ENCODE measurements around the gene NINL.

NINL gene

DNA sequence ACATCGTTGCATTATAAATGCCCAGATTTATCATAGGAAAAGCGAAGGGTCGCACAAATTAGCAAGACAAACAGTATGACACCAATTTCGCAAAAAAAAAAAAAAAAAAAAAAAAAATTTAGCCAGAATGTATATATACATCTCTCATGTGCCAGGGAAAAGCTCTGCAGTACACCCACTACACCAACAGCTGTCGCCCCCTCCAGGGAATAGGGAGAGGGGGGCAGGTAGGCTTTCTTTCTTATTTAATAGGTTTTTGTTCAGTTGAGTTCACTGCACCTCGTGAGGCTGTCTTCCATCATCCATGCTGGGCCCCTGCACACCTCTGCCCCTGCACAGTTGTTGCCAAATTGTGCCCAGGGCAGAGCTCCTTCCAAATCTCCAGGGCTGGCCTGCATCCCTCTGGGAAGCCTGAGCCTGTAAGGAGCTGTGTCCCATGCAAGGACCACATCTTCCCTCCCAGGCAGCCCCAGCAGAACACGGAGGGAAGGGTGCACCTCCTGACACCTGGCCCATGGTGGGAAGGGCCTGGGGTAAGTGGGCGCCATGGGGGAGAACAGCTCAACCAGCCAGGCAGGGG lies 85.4 kb downstream of the NINL start:
- no peak for DNase-seq

DNA sequence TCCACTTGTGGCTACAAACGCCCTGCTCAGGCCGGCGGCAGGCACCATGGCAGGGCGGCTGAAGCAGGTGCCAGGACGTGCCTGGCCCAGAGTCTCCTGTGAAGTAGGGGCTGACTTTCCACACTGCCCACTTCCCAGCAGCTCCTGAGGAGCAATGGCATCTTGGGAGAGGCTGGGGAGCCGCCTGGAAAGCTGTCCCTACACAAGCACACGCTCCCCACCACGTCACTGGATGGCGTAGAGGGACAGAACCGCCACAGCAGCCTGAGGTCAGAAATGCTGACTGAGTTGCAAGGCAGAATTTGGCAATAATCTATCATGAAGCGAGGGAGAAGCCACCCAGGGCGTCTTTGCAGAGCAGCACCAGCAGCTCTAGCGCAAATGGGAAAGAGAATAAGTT lies 86.3 kb downstream of the NINL start:
- DNase-seq = no peak

DNA sequence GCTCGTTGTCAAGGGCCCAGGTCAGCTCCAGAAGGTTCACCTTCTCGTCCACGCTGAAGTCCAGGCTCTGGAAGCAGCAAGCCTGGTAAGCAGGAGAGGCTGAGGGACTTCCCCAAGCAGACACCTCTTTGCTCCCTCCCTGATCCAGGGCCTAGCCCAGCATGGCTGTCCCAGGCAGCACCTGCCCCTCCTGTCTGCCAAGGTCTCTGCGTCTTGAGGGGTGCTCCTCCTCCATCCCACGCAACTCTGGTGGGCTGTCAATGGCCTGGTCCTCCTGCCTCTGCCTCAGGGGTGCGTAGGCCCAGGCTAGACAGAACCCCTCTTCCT lies 87.1 kb downstream of the NINL start:
- no peak for DNase-seq

DNA sequence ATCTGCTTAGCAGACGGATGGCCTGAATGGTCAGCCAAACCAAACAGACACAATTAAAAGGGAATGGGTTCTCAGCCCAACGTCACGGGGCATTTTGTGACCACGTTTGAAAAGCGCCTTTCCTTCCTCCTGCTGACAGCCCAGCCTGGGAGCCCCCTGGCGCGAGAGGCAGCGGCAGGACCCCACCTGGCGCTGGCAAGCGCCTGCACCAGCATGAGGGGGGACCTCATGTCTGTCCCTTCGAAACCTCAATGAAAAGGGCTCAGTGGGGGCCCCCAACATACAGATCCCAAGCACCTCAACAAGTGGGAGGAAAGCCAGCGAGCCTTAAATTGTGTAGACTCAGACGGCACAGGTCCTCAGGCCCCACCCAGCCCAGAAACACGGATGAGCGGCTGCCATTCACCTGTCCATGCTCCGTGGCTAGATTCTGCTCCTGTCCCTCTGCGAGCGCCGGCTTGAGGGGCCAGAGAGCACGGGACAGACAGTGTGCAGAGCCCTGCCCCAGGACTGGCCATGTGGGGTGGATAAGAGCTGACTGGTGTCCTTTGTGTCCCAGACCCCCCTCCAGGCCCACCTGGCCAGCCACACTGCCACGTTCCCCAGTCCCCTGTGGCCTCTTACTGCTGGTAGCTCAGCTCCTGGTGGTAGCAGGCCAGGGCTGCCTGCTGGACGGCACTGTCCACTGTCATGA lies 87.6 kb downstream of the NINL start:
- no peak for DNase-seq

DNA sequence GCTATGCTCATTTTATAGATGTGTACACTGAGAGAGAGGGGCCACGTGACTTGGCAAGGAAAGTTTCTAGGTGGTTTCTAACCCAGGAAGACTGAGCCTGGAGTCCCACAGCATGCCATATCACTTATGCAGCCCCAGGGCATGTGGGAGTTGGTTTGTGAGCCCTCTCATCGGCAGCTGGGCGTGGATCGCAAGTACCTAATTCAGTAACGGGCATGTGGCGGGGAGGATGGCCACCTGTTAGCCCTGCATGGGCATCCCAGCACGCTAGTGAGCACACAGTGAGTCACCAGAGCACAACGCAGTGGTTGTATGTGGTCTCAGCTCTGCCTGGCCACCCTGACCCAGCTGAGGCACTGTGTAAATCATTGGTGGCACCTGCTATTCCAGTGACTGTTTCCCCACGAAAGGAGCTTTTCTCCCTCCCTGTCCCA lies 88.3 kb downstream of the NINL start:
- no peak for DNase-seq

DNA sequence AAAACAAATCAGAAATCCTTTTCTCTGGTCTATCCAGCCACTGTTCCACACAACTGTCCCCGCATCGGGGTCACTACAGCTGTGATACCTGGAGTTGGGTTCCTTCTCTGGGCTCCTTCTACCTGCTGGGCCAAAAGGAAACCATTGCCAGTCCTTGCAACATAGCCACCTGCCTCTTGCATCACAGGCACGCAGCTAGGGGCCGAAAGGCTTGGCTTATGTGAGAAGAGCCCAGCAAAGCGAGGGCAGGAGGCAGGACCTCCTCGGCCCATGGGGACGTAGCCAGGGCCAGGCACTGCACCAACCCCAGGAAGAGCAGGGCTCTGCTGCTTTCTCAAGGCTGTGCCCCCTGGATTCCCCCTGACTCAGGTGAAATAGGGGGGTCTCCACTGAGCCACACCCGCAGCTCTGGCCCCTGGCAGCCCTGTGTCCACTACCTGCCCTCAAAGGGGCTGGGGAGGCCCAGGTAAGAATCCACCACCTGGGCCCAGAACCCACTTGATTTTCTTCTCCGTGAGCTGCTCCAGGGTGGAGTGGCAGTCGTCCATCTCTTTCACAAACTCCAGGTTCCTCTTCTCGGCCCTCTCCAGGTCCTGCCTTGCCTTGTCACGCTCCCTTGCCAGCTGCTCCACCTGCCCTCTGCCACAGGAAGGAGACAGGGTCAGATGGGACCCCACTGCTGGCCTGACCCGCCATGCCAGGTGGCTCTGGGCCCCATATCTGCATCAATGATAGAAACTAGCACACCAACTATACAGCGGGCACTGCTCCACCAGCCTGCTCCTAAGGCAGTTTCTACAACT lies 89.0 kb downstream of the NINL start:
- no peak for DNase-seq

DNA sequence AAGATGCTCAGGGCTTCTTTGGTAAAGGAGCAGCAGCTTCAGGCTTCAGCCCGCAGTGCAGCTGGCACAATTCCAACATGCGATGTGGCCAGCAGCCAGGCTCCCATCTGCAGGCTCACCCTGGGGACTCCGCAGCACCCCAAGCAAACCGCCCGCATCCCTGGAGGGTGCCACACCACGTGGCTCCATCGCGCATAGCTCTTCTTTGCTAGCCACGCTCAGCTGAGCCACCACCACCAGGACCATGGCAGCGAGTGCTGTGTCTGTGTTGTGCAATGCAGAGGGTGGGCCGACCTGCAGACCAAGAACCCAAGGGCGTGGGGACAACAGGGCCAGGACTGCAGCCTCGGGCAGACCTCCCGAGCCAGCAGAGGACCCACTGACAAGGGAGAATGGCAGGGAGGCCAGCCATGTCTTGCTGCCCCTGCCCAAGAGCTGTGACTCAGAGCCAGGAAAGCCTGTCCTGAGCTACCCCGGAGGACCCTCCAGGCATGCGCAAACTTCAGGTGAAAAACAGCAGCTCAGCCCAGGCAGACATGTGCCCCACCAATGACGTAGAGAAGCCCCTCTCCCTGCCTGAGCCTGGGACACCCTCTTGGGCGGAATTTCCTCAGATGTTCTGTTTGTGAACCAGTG lies 90.0 kb downstream of the NINL start:
- no peak for DNase-seq

DNA sequence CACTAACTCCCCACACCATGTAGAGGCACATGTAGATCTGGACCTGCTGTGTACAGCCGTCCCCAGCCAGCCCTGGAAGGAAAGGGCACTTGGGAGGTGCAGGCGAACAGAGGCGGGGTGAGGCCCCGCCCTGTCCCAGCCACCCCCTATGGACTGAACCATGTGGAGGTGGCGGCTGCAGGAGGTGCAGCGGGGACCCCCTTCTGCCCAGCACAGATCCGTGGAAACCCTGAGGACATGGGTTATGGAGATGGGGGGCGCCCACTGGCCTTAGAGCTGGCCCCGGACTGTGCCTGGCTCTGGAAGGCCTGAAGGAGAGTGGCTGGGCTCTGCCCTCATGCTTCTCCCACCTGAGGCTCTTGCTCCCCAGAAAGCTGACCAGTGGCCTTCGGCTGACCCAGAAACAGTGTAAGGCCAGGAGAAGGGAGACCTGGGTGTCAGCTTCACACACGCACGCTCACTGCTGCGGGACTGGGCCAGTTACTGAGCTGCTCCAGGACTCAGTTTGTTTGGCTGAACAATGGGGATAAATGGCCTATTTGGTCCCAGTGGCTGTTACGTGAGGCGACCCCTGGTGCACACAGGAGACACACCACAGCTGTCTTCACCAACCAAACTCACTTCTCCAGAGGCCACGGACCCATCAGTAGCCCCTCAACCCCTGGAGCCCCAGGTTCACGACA lies 90.7 kb downstream of the NINL start:
- DNase-seq = no peak

DNA sequence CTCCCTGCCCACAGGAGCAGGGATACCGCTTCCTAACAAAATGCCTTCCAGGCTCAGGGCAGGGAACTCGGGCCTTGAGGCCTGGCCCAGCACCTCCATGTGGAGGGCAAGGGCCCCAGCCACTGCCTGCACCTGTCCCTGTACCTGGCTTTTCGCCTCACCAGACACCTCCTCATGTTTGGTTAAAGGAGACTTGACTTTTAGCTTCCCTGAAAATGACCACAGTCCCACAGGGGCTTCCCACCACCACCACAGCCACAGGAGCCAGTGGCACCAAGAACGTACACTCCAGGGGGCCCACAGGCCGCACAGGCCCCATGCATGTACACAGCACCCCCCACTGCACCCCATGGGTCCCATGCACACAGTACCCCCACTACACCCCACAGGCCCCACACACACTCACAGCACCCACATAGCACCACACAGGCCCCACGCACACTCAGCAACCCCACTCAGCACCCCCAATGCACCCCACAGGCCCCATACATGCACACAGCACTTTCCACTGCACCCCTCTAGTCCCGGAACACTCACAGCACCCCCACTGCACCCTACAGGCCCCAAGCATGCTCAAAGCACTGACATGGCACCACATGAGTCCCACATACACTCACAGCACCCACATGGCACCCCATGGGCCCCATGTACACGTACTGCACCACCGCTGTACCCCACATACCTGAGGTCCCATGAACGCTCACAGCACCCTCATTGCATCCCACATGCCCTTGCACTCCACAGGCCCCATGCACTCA lies 91.4 kb downstream of the NINL start:
- DNase-seq = no peak

DNA sequence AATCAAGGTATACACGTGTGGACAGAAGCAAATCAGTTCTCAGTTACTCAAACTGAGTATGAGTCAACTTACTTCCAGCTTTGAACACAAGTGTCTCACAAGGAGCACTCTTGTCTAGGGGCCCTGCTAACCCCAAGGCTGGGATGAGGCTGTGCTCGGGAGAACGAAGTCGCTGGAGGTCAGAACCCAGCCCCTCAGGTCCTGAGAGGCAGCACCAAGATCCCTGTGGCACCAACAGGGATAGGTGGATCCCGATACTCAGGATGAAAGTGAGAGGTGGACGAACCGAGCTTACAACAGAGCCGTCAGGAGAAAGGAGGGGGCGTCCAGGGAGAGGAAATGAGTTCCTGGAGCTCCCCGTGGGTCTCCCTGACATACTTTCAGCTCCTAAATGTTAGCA lies 92.2 kb downstream of the NINL start:
- no peak for DNase-seq

DNA sequence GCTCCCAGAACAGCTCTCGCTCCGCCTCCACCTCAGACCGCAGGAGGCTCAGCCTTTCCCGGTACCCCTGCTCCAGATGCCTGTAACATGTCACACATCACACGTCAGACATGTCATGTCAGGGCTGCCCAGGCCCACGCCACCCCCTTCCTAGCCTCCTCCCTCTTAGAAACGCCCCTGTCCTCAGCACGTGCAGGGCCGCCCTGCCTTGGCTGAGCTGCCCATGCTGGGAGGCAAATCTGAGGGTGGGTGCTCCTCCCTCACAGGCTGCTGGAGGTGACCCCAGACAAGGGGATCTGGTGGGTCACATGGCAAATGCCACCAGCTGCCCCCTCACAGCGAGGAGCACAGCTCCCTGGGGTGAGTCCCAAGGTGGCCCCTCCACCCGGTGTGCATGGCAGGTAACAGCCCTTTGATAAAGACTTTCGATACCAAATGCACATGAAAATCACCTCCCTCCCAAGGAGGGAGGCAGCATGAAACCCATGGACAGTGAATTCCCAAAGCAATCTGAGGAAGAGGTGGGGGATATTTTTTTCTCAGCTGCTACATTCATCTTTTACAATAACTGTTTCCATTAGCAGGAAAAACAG lies 93.8 kb downstream of the NINL start:
- DNase-seq = no peak

DNA sequence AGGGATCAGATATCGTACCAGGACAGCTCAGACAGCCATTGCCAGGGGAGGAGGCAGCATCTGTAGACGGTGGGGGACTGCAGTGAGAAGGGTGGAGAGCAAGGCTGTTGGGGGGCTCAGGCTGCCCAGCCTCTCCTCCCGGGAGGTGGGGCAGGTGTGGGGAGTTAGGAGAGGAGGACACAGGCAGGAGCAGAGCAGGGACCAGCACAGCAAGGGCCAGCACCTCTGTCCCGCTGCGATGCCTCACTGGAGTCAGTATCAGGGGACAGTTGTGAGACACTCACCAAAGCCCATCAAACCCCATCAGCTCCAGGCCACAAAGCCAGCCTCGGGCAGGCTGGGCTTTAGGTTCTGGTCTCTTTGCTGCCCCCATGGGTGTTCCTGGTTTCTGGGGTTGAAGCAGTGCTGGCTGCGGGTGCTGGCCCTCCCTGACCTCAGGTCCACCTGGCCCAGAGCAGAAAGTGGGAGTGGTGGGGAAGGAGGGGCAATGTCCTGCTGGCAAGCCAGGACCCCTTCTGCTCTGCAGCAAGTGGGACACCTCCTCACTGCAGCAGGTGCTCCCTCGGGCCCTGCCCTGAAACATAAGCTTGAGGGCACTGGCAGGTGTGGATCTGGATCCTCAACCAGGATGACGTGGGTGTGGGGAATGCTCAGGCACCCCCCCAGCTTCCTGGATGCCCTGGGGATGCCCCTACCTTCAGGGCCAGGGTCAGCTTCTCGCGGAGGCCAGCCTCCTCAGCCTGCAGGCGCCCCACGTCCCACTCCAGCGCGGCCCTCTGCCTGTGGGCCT lies 94.5 kb downstream of the NINL start:
- DNase-seq = no peak

DNA sequence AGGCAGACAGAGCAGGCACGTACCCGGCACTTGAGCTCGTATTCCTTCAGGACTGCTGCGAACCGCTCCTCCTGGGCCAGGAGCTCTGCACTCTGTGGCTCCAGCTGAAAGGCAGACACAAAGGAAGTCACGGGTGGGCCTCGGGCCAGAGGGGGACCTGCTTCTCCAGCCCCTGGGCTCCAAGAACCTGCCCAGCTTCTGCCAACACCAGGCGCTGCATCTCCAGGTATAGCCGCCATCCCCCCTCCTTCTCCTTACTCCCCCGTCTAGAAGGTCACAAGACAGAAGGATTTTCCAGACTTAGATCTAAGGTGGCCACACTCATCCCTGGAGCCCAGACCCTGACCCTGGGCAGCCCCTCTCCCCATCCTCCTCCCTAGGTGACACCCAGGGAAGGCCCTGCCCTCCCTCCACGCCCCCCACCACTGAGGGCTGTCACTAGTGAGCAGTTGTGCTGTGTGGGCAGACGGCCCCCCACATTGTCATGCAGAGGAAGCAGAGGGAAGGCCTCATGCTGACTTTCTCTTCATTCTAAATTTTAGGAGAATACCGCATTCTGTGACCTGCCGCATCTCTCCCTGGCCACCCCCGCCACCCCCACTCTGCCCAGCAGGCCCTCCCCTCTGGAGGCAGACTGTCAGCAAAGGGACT lies 96.0 kb downstream of the NINL start:
- DNase-seq = no peak

DNA sequence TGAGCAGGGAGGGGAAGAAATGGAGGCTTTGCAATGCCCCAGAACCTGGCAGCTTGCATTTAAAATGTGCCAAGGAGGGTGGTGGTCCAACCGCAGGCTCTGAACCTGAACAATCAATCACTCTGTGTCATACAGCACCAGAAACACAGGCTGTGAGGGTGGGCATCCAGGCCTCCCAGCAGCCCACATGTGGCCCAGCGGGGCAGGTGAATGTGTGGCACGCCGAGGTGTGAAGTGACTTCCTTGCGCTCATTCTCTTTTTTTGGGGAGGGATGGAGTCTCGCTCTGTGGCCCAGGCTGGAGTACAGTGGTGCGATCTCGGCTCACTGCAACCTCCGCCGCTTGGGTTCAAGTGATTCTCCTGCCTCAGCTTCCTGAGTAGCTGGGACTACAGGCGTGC lies 97.4 kb downstream of the NINL start:
- no peak for DNase-seq

DNA sequence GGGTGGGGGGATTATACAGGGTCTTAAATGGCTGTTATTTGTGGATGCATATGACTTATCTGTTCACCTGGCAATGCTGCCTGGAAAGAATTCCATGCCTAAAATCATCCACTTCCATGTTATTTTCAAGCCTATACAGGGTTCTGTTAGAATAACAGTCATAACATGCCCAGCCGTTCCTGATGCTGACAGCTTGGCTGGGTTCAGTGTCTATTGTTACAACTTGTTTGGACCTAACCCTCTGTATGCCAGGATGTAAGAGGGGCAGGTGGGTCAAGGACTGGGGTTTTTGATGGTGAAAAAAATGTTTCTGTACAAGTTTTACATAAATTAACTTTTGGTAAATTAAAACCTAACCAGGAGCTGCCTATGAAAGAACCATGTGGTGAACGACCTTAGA lies 98.0 kb downstream of the NINL start:
- DNase-seq = no peak

DNA sequence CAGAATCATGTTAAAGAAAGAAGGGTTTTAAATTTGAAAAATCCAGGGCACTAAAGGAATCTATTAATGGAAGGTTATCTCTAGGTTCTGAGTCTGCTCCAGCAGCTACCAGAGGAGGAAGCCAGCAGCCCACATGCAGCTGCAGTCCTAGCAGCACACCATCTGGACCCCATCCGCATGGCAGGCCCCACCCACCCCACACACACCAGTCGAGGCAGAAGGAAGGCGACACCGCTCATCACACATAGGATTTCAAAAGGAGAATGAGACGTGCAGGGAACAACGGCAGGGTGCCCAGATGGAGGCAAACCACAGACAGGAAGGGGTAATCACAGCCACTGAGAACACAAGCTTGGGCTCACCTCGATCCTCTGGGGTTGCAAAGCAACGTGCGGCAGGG lies 99.0 kb downstream of the NINL start:
- DNase-seq = no peak

DNA sequence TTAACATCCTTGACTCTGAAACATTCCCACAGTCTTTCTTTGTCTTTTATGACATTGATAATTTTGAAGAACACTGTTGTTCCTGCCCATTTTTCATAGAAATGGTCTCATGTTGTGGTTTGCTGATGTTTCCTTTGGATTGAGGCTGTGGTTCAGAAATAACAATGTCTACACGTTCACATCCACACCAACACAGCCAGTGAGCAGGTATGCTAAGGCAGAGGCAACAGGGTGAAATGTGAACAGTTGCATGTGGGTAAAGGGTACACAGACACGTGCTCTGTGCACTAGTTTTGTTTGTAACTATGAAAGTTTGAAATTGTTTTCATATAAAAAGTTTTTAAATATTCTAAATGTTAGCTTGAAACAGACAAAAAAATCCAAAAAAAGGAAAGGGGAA lies 99.5 kb downstream of the NINL start:
- DNase-seq = no peak

DNA sequence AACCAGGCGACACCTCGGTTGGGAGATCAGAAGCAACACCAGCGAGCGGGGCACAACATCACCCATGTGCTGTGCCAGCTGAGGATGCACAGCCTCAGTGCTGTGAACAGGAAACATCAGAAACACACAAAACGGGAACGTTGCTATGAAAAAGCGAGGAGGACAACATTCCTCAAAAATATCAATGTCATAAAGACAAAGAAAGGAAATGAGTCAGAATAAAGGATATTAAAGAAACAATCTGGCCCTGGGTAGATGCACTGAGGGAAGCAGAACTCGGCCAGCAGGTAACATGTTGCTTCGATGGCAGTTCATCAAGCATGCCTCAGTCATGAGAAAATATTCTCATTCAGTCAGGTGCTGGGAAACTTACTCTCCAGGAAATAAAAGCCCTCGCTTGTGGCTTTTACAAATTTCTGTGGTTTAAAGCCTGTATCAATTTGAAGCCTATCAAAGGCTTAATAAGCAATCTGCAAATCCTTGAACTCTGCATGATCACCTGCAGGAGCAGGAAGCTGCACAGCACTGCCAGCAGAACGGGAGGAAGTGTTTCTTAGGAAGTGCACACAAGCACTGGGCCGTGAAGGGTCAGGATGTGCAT lies 100.3 kb downstream of the NINL start:
- no peak for DNase-seq

DNA sequence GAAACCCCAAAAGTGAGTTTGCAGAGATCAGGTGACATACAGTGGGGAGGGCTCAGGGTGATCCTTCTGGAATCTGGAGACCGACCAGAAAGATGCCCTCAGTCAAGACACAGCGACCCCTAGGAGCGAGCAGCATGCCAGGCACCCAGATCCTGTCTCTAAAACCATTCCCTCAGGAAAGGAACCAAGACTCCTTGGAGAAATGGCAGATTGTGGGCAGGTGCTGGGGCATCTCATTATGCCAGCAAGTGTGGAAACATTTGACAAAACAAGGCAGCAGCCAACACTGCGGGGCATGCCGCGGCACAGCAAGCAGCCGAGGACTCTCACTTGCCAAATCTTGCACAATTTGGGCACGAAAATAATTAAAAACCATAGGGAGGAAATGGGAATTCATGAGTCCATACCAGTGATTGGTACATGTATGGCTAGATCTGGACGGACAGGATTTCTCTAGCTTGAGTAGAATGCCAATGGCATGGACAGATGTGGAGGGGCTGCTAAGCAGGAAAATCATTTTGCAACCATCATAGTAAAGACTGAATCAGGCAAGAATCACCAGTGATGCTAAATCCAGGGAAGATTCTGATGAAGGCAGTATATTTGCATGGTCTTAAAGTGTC lies 101.0 kb downstream of the NINL start:
- no peak for DNase-seq

Measured in hematopoietic multipotent progenitor cell treated with erythropoietin and hydrocortisone succinate and interleukin-3 and kit ligand, for 8 days (in vitro differentiated cells).